ENCODE data around the gene PDGFA.

The PDGFA gene

GRCh38 chr7:473870-474604, 45.6 kb downstream of the PDGFA start:
- no peak for DNase-seq (ENCODE audit: low read depth in 2 of 2)

- DNase-seq (ENCODE audit: low read depth in 2 of 2) = no peak
These were observed 46.4 kb downstream of the PDGFA start for GRCh38 chr7:473211-473734.

- no peak for DNase-seq (ENCODE audit: low read depth in 2 of 2)
These were observed 47.0 kb downstream of the PDGFA start for GRCh38 chr7:472640-472957.

- no peak for DNase-seq (ENCODE audit: low read depth in 2 of 2)
These were observed 47.6 kb downstream of the PDGFA start for GRCh38 chr7:471866-472639.

GRCh38 chr7:471191-471865, 48.3 kb downstream of the PDGFA start:
- no peak for DNase-seq (ENCODE audit: low read depth in 2 of 2)

- no peak for DNase-seq (ENCODE audit: low read depth in 2 of 2)
These were observed 50.1 kb downstream of the PDGFA start for GRCh38 chr7:469563-469961.

DNA sequence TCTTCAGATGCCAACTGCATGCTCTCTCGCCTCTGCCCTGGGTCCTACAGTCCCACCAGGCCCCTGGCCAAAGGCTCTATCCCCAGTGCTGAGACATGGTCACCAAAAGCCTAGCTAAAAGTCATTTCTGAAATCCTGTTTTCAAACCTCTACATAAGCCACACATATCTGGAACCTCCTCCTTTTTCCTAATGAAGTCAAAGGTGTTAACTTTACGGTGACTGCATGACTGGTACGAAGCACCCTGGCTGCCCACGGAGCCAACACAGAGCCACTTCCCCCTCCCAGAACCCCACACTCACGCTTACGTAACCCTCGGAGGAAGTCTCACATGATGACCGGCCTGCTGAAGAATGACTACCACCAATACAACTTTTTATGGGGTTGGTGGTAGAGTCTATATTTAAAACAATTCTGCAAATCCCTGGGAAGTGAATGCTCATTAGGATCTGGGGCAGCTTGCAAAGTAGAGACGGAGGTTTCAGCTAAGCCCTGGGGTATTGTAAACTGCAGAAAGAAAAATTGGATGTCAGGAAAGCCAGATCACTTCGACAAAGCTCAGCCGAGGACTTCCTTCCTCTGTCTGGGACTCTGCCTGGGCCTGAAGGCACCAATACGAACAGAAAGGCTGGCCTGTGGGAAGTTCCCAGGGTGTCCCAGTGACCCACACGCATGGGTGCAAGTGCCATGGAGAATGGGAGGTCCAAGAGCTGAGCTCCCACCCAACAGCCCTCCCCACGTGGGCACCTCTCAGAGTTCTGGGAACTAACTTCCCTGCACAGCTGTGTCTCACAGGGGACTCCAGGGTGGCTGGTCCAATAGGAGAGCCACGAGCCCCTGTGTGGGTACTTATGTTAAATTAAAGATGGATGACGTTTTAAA, 50.7 kb downstream of the PDGFA start:
- DNase-seq (ENCODE audit: low read depth in 2 of 2) = no peak

DNA sequence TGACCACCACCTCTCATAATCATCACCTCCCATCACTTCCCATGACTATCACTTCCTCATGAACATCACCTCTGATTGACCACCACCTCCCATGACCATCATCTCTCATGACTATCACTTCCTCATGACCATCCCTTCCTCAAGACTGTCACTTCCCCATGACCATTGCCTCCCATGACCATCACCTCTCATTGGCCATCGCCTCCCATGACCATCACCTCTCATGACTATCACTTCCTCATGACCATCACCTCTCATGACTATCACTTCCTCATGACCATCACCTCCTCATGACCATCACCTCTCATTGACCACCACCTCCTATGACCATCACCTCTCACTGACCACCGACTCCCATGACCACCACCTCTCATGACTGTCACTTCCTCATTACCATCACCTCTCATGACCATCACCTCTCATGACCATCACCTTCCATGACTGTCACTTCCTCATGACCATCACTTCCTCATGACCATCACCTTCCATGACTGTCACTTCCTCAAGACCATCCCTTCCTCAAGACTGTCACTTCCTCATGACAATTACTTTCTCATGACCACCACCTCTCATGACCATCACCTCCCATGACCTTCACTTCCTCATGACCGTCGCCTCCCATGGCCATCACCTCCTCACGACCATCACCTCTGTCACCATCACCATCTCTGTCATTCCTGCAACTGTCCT, 51.6 kb downstream of the PDGFA start:
- no peak for DNase-seq (ENCODE audit: low read depth in 2 of 2)

GRCh38 chr7:467393-467828, 52.2 kb downstream of the PDGFA start:
- DNase-seq (ENCODE audit: low read depth in 2 of 2) = no peak

GRCh38 chr7:466465-467191, 53.0 kb downstream of the PDGFA start:
- no peak for DNase-seq (ENCODE audit: low read depth in 2 of 2)

DNA sequence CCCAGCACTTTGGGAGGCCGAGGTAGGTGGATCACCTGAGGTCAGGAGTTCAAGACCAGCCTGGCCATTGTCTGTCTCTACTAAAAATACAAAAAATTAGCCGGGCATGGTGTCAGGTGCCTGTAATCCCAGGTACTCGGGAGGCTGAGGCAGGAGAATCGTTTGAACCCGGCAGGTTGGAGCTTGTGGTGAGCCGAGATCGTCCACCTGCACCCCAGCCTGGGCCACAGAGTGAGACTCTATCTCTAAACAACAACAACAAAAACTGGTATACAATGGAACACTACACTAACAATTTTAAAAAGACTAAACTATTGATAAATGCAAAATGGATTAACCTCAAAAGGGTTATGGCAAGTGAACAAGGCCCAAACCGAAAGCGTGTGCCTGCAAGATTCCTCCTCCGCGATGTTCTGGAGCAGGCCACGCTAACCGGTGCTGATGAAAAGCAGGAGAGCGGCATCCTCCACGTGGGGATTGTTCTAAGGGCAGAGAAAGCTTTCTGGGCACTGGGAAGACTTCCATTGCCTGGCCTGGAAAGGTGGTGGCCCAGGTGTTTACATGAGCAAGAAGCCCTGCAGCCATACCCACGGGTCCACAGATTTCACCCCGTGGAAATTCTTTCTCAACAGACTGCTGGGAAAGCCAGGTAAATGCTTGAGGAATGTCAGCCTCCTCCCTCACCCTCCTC, 53.8 kb downstream of the PDGFA start:
- DNase-seq (ENCODE audit: low read depth in 2 of 2) = no peak

DNA sequence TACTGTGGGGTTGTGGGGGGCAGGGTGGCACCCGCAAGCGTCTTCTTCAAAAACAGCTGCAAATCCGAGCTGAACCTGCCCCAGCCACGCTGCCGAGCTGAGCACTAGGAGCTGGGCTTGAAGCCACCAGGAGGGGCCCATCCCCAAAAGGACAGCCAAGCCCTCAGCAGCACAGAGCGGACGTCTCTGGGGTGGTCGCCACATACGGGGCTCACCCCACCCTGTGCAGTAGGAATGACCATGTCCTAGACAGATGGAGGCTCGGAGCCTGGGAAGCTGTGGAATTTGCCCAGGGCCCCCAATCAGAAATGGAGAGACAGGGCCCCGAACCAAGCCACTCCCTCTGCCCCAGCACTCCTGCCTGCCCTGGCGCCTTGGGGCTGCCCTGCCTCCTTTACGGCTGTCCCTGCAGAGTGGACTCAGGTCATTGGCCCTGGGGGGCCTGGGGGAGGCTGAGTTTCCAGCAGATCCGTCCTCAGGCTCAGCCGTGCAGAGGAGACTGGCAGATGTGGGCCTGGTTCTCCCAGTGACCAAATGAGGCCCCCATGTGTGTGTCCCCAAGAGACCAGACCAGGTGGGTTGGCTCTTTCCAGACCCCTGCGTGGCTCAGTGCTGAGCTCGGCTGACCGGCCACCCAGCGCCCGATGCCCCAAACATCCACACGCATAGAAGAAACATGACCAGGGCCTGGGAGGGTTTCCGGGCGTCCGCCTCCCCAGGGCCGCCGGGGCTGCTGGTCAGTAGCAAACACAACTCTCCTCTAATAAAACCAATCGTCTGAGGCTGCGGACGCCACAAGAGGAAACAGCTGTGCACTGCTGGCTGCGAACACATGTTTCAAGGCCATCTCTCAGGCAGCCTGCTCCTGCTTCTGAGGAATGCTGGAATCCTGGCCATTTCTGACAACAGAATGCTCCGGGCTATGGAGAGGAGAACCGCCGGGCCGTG, 54.9 kb downstream of the PDGFA start:
- DNase-seq (ENCODE audit: low read depth in 2 of 2) = no peak

DNA sequence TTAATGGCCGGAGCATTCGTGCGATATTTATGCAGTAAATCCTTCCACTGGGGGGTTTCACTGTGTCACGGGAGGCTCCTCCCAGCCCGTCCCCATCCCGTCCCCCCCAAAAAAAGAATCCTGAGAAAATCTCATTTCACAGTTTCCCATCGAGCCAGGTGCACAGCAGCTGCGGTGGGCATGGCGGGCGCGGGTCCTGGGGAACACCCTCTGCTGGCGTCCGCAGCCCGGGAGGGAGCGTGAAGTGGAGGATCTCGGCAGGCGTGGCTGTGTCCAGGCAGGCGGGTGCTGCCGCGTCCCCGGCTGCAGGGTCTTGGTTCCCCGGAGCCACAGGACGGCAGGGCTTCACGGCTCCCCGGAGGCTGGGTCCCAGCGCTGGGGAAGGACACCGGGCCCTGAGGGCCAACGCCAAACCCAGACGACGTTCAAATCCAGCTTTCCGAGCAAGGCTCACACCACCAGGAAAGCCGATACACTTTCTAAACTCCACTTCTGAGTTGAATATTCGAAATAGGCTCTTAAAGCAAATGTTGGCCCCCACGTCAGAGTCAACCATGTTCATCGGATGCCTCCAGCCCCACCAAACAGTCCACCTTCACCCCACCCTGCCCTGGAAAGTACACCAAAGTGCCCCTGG, 55.7 kb downstream of the PDGFA start:
- DNase-seq (ENCODE audit: low read depth in 2 of 2) = no peak

DNA sequence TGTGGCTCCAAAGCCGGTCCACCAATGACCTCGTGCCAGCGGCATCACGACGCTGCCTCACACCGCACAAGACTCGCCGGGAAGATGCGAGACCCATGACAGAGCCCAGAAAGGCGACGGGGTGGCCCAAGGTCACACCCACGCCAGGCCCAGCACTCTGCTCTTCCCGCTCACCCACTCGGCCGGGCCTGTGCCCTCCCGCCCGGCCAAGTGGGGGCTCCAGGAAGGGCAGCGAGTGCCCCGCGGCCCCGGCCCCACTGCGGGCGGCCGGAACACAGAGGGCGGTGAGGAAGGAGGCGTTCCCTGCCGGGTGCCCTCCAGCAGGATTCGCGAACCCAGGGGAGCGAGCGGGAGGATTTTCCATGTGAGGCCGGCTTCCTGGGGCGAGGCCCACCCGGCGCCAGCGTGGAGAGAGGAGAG, 56.3 kb downstream of the PDGFA start:
- no peak for DNase-seq (ENCODE audit: low read depth in 2 of 2)

- DNase-seq (ENCODE audit: low read depth in 2 of 2) = no peak
These were observed 57.2 kb downstream of the PDGFA start for GRCh38 chr7:462173-463103.

GRCh38 chr7:461453-462172, 58.0 kb downstream of the PDGFA start:
- no peak for DNase-seq (ENCODE audit: low read depth in 2 of 2)
